Chondrocyte (in vitro differentiated cells): ENCODE measurements around the gene DNPEP. TPM values are rescaled to one million over a fixed set of nuclear protein-coding genes. Genes with fewer than 3 reads are reported as not detected.
A peak's percentile ranks its signal among the peaks of the same experiment; 100 is the strongest.

ENCODE experiments used
- DNase-seq: peaks from one replicate; pipeline ENCODE4 v3.0.0; 2021; ENCODE audit warnings: mixed read lengths, low spot score
- H3K27ac Mint-ChIP-seq: one replicate; pipeline ENCODE4 v1.8.0; 2021; ENCODE audit warnings: mild to moderate bottlenecking, moderate library complexity, mixed read lengths; ENCODE audit not compliant: unreplicated experiment
- H3K27me3 Mint-ChIP-seq: 2 replicates; pipeline ENCODE4 v1.8.0; 2021; ENCODE audit warnings: low read depth, mixed read lengths
- H3K36me3 Mint-ChIP-seq: 2 replicates; pipeline ENCODE4 v1.8.0; 2021; ENCODE audit warnings: low read depth, mixed read lengths
- H3K4me1 Mint-ChIP-seq: 2 replicates; pipeline ENCODE4 v1.8.0; 2021; ENCODE audit warnings: low read depth, mild to moderate bottlenecking, mixed read lengths
- H3K4me3 Mint-ChIP-seq: one replicate; pipeline ENCODE4 v1.8.0; 2021; ENCODE audit warnings: mild to moderate bottlenecking, moderate library complexity, mixed read lengths; ENCODE audit not compliant: unreplicated experiment
- H3K9me3 Mint-ChIP-seq: 2 replicates; pipeline ENCODE4 v1.8.0; 2021; ENCODE audit warnings: low read depth, mixed read lengths
- total RNA-seq: library from RNA; stranded (reverse); gene quantifications from 3 replicates; pipeline ENCODE4 v1.2.1, GENCODE V29; 2021
- TF ChIP-seq, protein P1 (sequence below): fragments of 200-600 bp; sonication (generic); IDR thresholded peaks from 2 replicates; pipeline ENCODE4 v1.5.0; 2021; ENCODE audit warnings: antibody characterized with exemption, mild to moderate bottlenecking, moderate library complexity

DNPEP gene
- total RNA-seq, 1 donor from 2014 or later, result 42.3 TPM

DNA sequence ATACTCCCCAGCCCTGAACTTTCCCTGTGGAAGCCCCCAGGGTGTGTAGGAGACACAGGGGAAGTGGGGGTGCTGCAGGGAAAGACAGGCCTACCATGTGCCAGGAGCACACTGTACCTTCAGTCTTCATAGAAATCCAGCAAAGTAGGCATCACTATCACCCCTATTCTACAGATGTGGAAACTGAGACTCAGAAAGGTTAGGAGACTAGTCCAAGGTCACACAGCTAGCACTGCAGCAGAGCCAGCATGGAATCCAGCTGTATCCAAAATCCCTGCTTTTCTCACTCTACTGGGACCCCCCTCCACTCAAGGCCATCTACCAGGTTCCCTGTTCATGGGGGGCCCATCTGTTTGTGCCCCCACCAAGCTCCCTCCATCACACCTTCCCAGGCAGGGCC is 6.8 kb downstream of the DNPEP start:
- Mint-ChIP-seq H3K27me3 (no peaks in the 10 kb centered on the region), H3K36me3 (peaks cover 16% of the 10 kb centered on the region), H3K4me1 (no peaks in the 10 kb centered on the region), H3K4me3 (no peak overlapping the region), H3K9me3 (no peaks in the 10 kb centered on the region), H3K27ac (no peak overlapping the region)
- TF ChIP-seq, protein P1, sequence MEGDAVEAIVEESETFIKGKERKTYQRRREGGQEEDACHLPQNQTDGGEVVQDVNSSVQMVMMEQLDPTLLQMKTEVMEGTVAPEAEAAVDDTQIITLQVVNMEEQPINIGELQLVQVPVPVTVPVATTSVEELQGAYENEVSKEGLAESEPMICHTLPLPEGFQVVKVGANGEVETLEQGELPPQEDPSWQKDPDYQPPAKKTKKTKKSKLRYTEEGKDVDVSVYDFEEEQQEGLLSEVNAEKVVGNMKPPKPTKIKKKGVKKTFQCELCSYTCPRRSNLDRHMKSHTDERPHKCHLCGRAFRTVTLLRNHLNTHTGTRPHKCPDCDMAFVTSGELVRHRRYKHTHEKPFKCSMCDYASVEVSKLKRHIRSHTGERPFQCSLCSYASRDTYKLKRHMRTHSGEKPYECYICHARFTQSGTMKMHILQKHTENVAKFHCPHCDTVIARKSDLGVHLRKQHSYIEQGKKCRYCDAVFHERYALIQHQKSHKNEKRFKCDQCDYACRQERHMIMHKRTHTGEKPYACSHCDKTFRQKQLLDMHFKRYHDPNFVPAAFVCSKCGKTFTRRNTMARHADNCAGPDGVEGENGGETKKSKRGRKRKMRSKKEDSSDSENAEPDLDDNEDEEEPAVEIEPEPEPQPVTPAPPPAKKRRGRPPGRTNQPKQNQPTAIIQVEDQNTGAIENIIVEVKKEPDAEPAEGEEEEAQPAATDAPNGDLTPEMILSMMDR, result no peak
- no peak for DNase-seq

DNA sequence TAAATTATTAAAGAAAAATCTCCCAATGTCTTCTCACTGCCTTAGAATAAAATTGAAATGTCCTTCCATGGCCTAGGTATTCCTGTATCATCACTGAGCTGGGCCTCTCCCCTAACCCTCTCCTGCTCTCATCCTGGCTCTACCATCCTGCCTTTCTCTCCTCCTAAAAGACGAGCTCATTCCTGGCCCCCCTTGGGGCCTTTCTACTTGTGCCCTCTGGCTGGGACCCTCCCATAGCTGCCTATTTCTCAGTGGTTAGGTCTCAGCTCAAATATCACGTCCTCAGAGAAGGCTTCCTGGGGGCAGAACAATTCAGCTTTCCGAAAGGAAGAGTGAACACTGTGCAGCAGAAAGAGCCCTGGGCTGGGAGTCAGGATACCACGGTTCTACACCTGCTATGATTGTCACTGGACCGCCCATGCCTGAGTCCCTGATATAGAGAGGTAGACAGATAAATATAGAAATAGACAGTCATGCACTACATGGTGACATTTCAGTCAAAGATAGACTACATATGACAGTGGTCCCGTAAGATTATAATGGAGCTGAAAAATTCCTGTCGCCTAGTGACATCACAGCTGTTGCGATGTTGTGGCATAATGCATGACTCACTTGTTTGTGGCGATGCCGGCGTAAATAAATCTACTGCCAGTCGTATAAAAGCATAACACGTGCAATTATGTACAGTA is 9.4 kb downstream of the DNPEP start:
- Mint-ChIP-seq H3K27ac (no peak overlapping the region), H3K4me3 (no peak overlapping the region), H3K9me3 (no peaks in the 10 kb centered on the region), H3K4me1 (no peaks in the 10 kb centered on the region), H3K36me3 (peaks cover 24% of the 10 kb centered on the region), H3K27me3 (no peaks in the 10 kb centered on the region)
- TF ChIP-seq, protein P1, result no peak
- DNase-seq, result no peak

DNA sequence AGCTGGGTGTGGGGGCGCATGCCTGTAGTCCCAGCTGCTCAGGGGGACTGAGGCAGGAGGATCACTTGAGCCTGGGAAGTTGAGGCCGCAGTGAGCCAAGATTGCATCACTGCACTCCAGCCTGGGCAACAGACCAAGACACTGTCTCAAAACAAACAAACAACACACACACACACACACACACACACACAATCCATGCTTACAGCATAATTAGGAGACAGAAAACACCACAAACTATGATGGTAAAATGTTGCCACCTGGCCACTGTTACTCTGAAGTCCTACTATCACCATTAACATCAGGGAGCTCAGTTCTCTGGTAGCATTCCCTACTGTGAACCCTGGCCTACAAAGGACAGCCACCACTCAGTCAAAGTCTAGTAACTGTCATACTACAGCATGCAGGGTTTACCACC is 18.3 kb downstream of the DNPEP start:
- Mint-ChIP-seq H3K4me3 (no peak overlapping the region), H3K4me1 (peaks cover 15% of the 10 kb centered on the region), H3K27ac (peak overlapping the region; percentile 95), H3K27me3 (no peaks in the 10 kb centered on the region), H3K36me3 (peaks cover 10% of the 10 kb centered on the region), H3K9me3 (no peaks in the 10 kb centered on the region)
- DNase-seq, result no peak
- TF ChIP-seq, protein P1, result no peak

DNA sequence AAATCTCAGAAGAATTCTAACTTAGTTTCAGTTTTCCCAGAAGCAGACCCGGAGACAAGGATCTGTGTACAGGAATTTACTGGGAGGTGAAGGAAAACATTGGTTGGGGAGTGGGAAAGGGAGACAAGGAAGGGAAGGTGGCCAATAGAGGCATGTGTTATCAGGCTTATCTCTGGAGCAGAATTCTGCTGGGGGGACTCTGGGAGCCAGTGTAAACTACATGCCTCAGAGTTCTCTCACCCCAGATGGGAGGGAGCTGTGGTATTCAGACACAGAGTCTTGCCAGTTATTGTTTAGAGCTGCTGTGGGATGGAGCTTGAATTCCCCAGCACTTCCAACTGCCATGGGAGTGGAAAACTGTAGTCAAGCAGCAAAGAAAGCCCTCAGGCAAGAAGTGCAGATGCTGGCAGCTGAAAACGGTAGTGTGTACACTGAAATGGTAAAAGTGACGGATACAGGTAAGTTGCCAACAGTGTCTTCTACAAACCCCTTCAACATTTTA is 19.0 kb downstream of the DNPEP start:
- Mint-ChIP-seq H3K9me3 (no peaks in the 10 kb centered on the region), H3K36me3 (peaks cover 3% of the 10 kb centered on the region), H3K4me1 (peaks cover 15% of the 10 kb centered on the region), H3K27ac (peak overlapping the region; percentile 95), H3K4me3 (peak overlapping the region; percentile 48), H3K27me3 (no peaks in the 10 kb centered on the region)
- TF ChIP-seq, protein P1, result no peak
- no peak for DNase-seq

DNA sequence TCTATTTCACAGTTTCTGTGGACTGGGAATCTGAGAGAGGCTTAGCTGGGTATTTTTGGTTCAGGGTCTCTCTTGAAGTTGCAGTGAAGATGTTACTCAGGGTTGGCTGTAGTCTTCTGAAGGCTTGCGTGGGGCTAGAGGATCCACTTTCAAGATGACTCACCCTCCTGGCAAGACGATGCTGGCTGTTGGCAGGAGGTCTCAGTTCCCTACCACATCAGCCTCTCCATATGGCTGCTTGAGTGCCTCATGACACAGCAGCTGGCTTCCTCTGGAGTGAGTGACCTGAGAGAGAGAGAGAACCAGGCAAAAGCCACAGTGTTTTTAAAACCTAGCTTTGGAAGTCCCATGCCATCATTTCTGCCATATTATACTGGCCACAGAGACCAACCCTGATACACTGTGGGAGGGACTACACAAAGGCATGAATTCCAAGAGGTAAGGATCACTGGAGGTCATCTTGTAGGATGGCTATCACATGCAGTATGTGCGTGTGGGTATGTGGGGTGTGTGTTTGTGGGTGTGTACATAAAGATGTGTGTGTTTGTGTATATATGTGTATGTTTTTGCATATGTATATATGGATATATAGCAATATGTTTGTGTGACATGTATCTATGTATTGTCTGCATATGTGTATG is 25.1 kb downstream of the DNPEP start:
- Mint-ChIP-seq H3K4me1 (peaks cover 19% of the 10 kb centered on the region), H3K9me3 (no peaks in the 10 kb centered on the region), H3K4me3 (no peak overlapping the region), H3K36me3 (peaks cover 4% of the 10 kb centered on the region), H3K27ac (peak overlapping the region; percentile 73), H3K27me3 (peaks cover 27% of the 10 kb centered on the region)
- TF ChIP-seq, protein P1, result no peak
- no peak for DNase-seq
